CD4-positive, alpha-beta T cell (primary cell): Measurements from ENCODE around the gene PSG2. TPM values are rescaled to one million over a fixed set of nuclear protein-coding genes. Genes with fewer than 3 reads are reported as not detected.
"Not testable (repeated sequence)": the region's sequence is repeated elsewhere in the genome, so short reads cannot be mapped to it uniquely, and the experiment has no call there.

Experiments
- ATAC-seq: fragments of 200-7000 bp; cut with Tn5 transposase; one replicate; pipeline ENCODE4 v1.10.0; 2022; ENCODE audit warnings: mild to moderate bottlenecking; ENCODE audit not compliant: poor library complexity
- CTCF ChIA-PET: fragments of 350-600 bp; sonication (Branson Sonifier 250); formaldehyde crosslinking; loops from one replicate; lab custom pipeline; 2021; ENCODE audit warnings: antibody characterized with exemption, inconsistent platforms; lab: Charles Lee
- POLR2A ChIA-PET: fragments of 350-600 bp; sonication (Branson Sonifier 250); formaldehyde crosslinking; loops from one replicate; lab custom pipeline; 2021; ENCODE audit warnings: antibody characterized with exemption, inconsistent platforms; lab: Charles Lee
- DNase-seq, 14 experiments: peaks; one replicate each; pipeline ENCODE4 v3.0.0-alpha.2; 2013 to 2020; ENCODE audit warnings: mixed read lengths in 2 of 14
- H3K27ac ChIP-seq, 2 donors: one replicate each; pipeline versions ENCODE4 v1.5.1 to v1.7.0; 2013; ENCODE audit warnings: low read length in 2 of 2, low read depth in 1 of 2, mild to moderate bottlenecking in 1 of 2
- H3K27me3 ChIP-seq, 2 experiments: 1 replicate in 1 of 2; 2 replicates in 1 of 2; pipeline versions ENCODE4 v1.6.1 to v1.7.0; 2013; ENCODE audit warnings: low read length in 2 of 2, control low read depth in 1 of 2, mild to moderate bottlenecking in 1 of 2, moderate library complexity in 1 of 2; ENCODE audit not compliant: insufficient read depth in 2 of 2, control insufficient read depth in 1 of 2
- H3K36me3 ChIP-seq: one replicate; pipeline ENCODE4 v1.6.1; 2013; ENCODE audit warnings: low read length, control low read depth; ENCODE audit not compliant: insufficient read depth
- H3K4me1 ChIP-seq: one replicate; pipeline ENCODE4 v1.6.1; 2013; ENCODE audit warnings: low read length, control low read depth; ENCODE audit not compliant: insufficient read depth
- H3K4me3 ChIP-seq: one replicate; pipeline ENCODE4 v1.5.1; 2013; ENCODE audit warnings: mild to moderate bottlenecking, low read length, moderate library complexity
- H3K9me3 ChIP-seq, 2 experiments: 1 replicate in 1 of 2; 2 replicates in 1 of 2; pipeline versions ENCODE4 v1.6.1 to v1.7.0; 2013; ENCODE audit warnings: low read length in 2 of 2, mild to moderate bottlenecking in 2 of 2, control low read depth in 1 of 2, moderate library complexity in 1 of 2; ENCODE audit not compliant: control insufficient read depth in 1 of 2, insufficient read depth in 1 of 2
- H3K27ac Mint-ChIP-seq: one replicate; pipeline ENCODE4 v1.8.0; 2020; ENCODE audit warnings: mixed read lengths
- H3K27me3 Mint-ChIP-seq: one replicate; pipeline ENCODE4 v1.8.0; 2021; ENCODE audit warnings: mixed read lengths
- H3K36me3 Mint-ChIP-seq: one replicate; pipeline ENCODE4 v1.8.0; 2021; ENCODE audit warnings: low read depth, mixed read lengths
- H3K4me1 Mint-ChIP-seq: one replicate; pipeline ENCODE4 v1.8.0; 2021; ENCODE audit warnings: low read depth, mixed read lengths
- H3K4me3 Mint-ChIP-seq: one replicate; pipeline ENCODE4 v1.8.0; 2020; ENCODE audit warnings: mild to moderate bottlenecking, mixed read lengths
- H3K9me3 Mint-ChIP-seq: one replicate; pipeline ENCODE4 v1.8.0; 2020; ENCODE audit warnings: mixed read lengths
- intact Hi-C, 2 experiments: fragments of 100-400 bp; cut with DNase I in 1 of 2; cut with micrococcal nuclease in 1 of 2; formaldehyde crosslinking; loops; one replicate each; pipeline versions ENCODE4 v1.15.1 to v1.9.0; 2023 to 2025; cut with DNase I, micrococcal nuclease
- total RNA-seq, 174 experiments: library from RNA in 2 of 174; stranded (reverse) in 2 of 174; gene quantifications; one replicate each; pipeline ENCODE4 v1.2.3 and lab custom pipeline; 2021 to 2026
- TF ChIP-seq, protein P1 (sequence below): fragments of 200-600 bp; IDR thresholded peaks from one replicate; pipeline ENCODE4 v1.8.0; 2022; ENCODE audit warnings: antibody characterized with exemption, mild to moderate bottlenecking

PSG2 gene
- total RNA-seq, 2 experiments from 2014 or later: not detected

DNA sequence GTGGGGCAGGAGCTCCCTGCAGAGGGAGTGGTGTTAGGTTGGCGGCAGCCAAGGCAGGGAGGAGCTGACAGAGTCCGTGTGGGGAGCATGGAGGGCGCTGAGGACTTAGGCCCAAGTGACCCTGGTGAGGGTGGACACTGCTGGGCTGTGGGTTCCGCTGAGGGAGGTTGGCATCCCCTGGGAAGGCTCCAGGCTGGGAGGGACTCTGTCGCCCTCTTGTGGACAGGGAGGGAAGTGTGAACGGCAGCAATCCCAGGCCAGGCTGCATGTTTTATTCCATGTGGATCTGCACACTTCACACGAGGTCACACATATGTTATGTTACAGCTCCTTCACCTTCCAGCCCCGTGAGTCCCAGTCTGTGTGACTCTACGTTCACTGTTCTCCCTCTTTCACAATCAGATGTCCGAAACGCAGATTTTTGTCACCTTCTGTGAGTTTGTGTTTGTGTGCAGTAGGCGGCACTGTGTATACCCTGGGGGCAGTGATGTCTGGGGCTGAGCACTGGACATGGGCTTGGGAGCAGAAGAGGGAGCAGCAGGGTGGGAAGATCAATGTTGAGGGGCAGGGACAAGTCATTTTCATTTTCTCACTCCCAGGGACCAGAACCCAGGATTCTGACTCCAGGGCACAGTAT lies 1.8 kb upstream of the PSG2 start:
- H3K4me3 Mint-ChIP-seq, intact Hi-C loops, POLR2A ChIA-PET, ATAC-seq, CTCF ChIA-PET, H3K9me3 ChIP-seq, H3K9me3 Mint-ChIP-seq, H3K4me1 Mint-ChIP-seq, H3K27me3 ChIP-seq, H3K27ac Mint-ChIP-seq, H3K4me3 ChIP-seq, H3K36me3 ChIP-seq, H3K4me1 ChIP-seq, H3K36me3 Mint-ChIP-seq, H3K27ac ChIP-seq: not testable (repeated sequence)
- DNase-seq: peak in 6 of 14 experiments; percentile 2 to 31 (median 4)
- peaks cover 36% of the 10 kb centered on the region for H3K27me3 Mint-ChIP-seq
- TF ChIP-seq, protein P1, sequence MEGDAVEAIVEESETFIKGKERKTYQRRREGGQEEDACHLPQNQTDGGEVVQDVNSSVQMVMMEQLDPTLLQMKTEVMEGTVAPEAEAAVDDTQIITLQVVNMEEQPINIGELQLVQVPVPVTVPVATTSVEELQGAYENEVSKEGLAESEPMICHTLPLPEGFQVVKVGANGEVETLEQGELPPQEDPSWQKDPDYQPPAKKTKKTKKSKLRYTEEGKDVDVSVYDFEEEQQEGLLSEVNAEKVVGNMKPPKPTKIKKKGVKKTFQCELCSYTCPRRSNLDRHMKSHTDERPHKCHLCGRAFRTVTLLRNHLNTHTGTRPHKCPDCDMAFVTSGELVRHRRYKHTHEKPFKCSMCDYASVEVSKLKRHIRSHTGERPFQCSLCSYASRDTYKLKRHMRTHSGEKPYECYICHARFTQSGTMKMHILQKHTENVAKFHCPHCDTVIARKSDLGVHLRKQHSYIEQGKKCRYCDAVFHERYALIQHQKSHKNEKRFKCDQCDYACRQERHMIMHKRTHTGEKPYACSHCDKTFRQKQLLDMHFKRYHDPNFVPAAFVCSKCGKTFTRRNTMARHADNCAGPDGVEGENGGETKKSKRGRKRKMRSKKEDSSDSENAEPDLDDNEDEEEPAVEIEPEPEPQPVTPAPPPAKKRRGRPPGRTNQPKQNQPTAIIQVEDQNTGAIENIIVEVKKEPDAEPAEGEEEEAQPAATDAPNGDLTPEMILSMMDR: peak; percentile 41

DNA sequence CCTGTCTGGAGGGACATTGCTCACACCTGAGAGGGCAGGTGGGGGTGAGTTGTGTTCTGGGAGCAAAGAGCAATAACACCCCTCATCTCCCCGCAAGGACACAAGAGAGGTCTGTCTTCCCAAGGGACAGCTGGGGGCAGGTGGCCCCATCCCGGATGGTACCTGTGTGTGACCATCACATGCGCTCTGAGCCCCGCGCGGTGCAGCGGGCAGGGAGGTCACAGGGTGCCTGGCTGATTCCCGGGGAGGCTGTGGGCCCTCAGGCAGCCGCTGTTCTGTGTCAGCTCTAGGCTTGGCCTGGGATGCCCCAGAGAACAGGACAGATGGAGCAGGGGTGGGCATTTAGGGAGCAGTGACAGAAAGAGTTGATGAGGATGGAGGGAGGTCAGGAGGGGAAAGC lies 1.2 kb upstream of the PSG2 start:
- H3K36me3 Mint-ChIP-seq, H3K27ac ChIP-seq, H3K9me3 ChIP-seq, H3K4me3 Mint-ChIP-seq, H3K27ac Mint-ChIP-seq, intact Hi-C loops, POLR2A ChIA-PET, CTCF ChIA-PET, H3K36me3 ChIP-seq, DNase-seq, ATAC-seq, H3K4me1 ChIP-seq, H3K4me3 ChIP-seq, H3K4me1 Mint-ChIP-seq, H3K9me3 Mint-ChIP-seq, H3K27me3 ChIP-seq: not testable (repeated sequence)
- peaks cover 31% of the 10 kb centered on the region for H3K27me3 Mint-ChIP-seq

DNA sequence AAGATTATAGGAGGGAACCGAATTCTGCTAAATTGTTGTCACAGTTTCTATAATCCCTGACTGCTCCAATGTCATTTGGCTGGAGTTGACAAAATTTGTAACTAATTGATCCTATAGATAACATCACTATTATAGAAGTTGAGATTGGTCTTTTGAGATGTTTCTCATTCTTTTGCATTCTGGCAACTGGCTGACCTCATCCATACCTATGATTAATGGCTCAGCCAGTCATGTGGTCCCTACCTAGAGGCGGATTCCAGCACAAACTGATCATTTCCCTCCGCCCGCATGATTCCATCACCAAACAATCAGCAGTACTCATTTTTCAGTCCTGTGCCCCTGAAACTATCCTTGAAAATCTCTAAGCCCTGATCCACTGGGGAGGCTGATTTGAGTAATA lies 4.2 kb downstream of the PSG2 start:
- ChIA-PET POLR2A (no interaction called here), CTCF (no interaction called here)
- H3K9me3 ChIP-seq: no peaks in the 10 kb centered on the region
- DNase-seq (no peak), ATAC-seq (no peak)
- H3K27me3 ChIP-seq: no peaks in the 10 kb centered on the region
- TF ChIP-seq, protein P1: no peak
- H3K27ac ChIP-seq: no peak overlapping the region
- H3K4me1 ChIP-seq: no peaks in the 10 kb centered on the region
- Mint-ChIP-seq H3K4me3 (no peak overlapping the region), H3K9me3 (no peaks in the 10 kb centered on the region), H3K4me1 (no peaks in the 10 kb centered on the region), H3K27me3 (no peaks in the 10 kb centered on the region), H3K27ac (no peak overlapping the region), H3K36me3 (no peaks in the 10 kb centered on the region)
- intact Hi-C loops: no loop called here
- no peaks in the 10 kb centered on the region for H3K36me3 ChIP-seq
- H3K4me3 ChIP-seq: no peak overlapping the region

DNA sequence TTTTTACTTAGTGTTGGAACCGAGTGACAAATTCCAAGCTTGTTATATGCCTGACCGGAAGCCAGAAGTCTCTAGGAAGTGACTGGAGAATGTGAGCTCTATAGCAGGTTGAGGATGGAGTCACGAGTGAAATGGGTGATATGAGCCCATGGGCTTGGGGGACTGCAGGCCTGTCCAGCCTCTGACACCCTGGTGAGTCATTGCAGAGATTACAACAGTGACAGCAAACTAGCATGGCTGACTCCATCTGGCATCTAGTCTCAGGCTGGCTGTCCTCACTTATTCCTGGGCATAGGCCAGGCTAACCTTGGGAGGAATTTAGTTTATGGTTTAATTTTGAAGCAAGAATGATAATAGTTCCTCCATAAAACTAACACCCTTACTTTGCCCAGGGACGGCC lies 4.6 kb downstream of the PSG2 start:
- DNase-seq, H3K4me1 Mint-ChIP-seq, H3K27me3 ChIP-seq, POLR2A ChIA-PET, CTCF ChIA-PET, H3K36me3 ChIP-seq, H3K4me3 ChIP-seq, H3K27ac ChIP-seq, ATAC-seq, H3K36me3 Mint-ChIP-seq, H3K27me3 Mint-ChIP-seq, H3K9me3 Mint-ChIP-seq, H3K9me3 ChIP-seq, H3K27ac Mint-ChIP-seq, intact Hi-C loops, H3K4me1 ChIP-seq, H3K4me3 Mint-ChIP-seq: not testable (repeated sequence)

DNA sequence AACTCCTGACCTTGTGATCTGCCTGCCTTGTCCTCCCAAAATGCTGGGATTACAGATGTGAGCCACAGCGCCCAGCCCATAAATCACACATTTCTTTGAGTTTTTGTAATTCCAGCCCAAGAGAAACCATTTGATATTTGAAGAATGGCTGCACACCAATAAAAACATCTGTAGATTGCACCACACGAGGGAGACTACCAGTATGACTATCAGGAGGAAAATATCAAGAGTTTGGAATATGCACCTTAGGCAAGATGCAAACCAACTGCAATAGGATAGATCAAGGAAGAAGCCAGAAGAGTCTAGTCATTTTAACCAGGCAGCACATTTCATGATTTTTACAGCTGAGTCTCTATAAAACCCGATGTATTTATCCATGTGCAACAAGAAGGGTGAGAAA lies 20.1 kb downstream of the PSG2 start:
- H3K27ac ChIP-seq, H3K9me3 Mint-ChIP-seq, DNase-seq, intact Hi-C loops, H3K4me3 Mint-ChIP-seq, H3K4me1 ChIP-seq, POLR2A ChIA-PET, H3K4me1 Mint-ChIP-seq, H3K27me3 ChIP-seq, H3K36me3 Mint-ChIP-seq, H3K36me3 ChIP-seq, H3K27ac Mint-ChIP-seq, H3K9me3 ChIP-seq, ATAC-seq, CTCF ChIA-PET, H3K4me3 ChIP-seq: not testable (repeated sequence)
- peaks cover 24% of the 10 kb centered on the region for H3K27me3 Mint-ChIP-seq

DNA sequence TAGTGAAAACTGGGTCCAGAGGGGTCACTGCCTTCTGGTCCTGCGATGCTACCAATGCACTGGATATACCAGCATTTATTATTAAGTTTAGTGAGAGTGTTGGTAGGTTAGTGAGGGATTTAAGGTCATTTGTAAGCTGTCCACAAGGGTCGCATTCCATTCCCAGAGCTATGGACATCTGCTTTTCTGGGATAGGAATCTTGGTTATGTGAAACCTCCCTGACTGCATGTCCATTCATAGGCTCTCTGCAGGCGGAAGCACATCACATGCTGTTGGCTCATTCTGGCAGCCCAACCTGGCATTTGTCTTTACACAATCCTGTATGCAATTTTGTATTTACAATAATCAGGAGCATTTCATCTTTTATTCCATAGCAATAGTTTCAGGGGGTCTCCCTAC lies 21.2 kb downstream of the PSG2 start:
- ATAC-seq, H3K4me3 ChIP-seq, DNase-seq, H3K27me3 ChIP-seq, H3K4me3 Mint-ChIP-seq, H3K4me1 Mint-ChIP-seq, H3K36me3 Mint-ChIP-seq, H3K4me1 ChIP-seq, intact Hi-C loops, POLR2A ChIA-PET, CTCF ChIA-PET, H3K27ac Mint-ChIP-seq, H3K9me3 ChIP-seq, H3K27ac ChIP-seq, H3K36me3 ChIP-seq, H3K9me3 Mint-ChIP-seq: not testable (repeated sequence)
- peaks cover 14% of the 10 kb centered on the region for H3K27me3 Mint-ChIP-seq
